Smooth muscle cell (in vitro differentiated cells): ENCODE data around the gene GDF2. TPM values are rescaled to one million over a fixed set of nuclear protein-coding genes. Genes with fewer than 3 reads are reported as not detected.

ENCODE experiments used
- DNase-seq: peaks from one replicate; lab custom pipeline; 2025; ENCODE audit not compliant: unreplicated experiment; lab: John Stamatoyannopoulos, UW
- H2AFZ ChIP-seq: fragments of 200-600 bp; sonication (generic); 2 replicates; pipeline ENCODE4 v1.6.0; 2016; ENCODE audit warnings: antibody characterized with exemption, low read depth, mild to moderate bottlenecking
- H3F3A ChIP-seq: fragments of 200-600 bp; sonication (generic); 2 replicates; pipeline ENCODE4 v1.6.0; 2017; ENCODE audit warnings: antibody characterized with exemption, low read depth
- H3K27ac ChIP-seq: fragments of 200-600 bp; sonication (generic); 2 replicates; pipeline ENCODE4 v1.5.1; 2016; ENCODE audit warnings: low read depth, mild to moderate bottlenecking
- H3K27me3 ChIP-seq: fragments of 200-600 bp; sonication (generic); 2 replicates; pipeline ENCODE4 v1.6.1; 2016; ENCODE audit warnings: low read depth, mild to moderate bottlenecking
- H3K36me3 ChIP-seq: fragments of 200-600 bp; sonication (generic); 2 replicates; pipeline ENCODE4 v1.5.1; 2016; ENCODE audit warnings: low read depth
- H3K4me1 ChIP-seq: fragments of 200-600 bp; sonication (generic); 2 replicates; pipeline ENCODE4 v1.5.1; 2016; ENCODE audit warnings: low read depth
- H3K4me2 ChIP-seq: fragments of 200-600 bp; sonication (generic); 2 replicates; pipeline ENCODE4 v1.6.0; 2016; ENCODE audit warnings: mild to moderate bottlenecking
- H3K4me3 ChIP-seq: fragments of 200-600 bp; sonication (generic); 2 replicates; pipeline ENCODE4 v1.5.1; 2016; ENCODE audit warnings: mild to moderate bottlenecking
- H3K79me2 ChIP-seq: fragments of 200-600 bp; sonication (generic); 2 replicates; pipeline ENCODE4 v1.6.0; 2016; ENCODE audit warnings: low read depth, mild to moderate bottlenecking
- H3K9ac ChIP-seq: fragments of 200-600 bp; sonication (generic); 2 replicates; pipeline ENCODE4 v1.6.0; 2016; ENCODE audit warnings: low read depth
- H3K9me3 ChIP-seq: fragments of 200-600 bp; sonication (generic); replicated peaks from 2 replicates; pipeline ENCODE4 v1.5.1; 2016; ENCODE audit warnings: low read depth
- H4K20me1 ChIP-seq: fragments of 200-600 bp; sonication (generic); 2 replicates; pipeline ENCODE4 v1.6.0; 2016; ENCODE audit warnings: low read depth
- WGBS: methylation state at CpG from one replicate; pipeline ENCODE4 v1.1.7; 2016; ENCODE audit warnings: low lambda C conversion rate; 5-methylcytosine and 5-hydroxymethylcytosine counted together
- polyA plus RNA-seq: library from polyadenylated mRNA; unstranded; fragments of >200 nt; fragmentation: Nextera tagmentation; extraction: Ambion mirVana; gene quantifications from 2 replicates; pipeline ENCODE4 v1.2.1, GENCODE V29; 2016
- total RNA-seq: library from RNA; depleted of rRNA; stranded (reverse); fragments of >200 nt; gene quantifications from 2 replicates; pipeline ENCODE4 v1.2.3, GENCODE V29; 2014
- TF ChIP-seq, protein P1 (sequence below): fragments of 200-600 bp; sonication (generic); IDR thresholded peaks from 2 replicates; pipeline ENCODE4 v1.5.1; 2017; ENCODE audit warnings: borderline replicate concordance, mild to moderate bottlenecking, antibody characterized with exemption; ENCODE audit not compliant: insufficient read depth, poor library complexity, severe bottlenecking

Gene GDF2
- total and polyA plus RNA-seq, 2 experiments from 2014 or later, result not detected

DNA sequence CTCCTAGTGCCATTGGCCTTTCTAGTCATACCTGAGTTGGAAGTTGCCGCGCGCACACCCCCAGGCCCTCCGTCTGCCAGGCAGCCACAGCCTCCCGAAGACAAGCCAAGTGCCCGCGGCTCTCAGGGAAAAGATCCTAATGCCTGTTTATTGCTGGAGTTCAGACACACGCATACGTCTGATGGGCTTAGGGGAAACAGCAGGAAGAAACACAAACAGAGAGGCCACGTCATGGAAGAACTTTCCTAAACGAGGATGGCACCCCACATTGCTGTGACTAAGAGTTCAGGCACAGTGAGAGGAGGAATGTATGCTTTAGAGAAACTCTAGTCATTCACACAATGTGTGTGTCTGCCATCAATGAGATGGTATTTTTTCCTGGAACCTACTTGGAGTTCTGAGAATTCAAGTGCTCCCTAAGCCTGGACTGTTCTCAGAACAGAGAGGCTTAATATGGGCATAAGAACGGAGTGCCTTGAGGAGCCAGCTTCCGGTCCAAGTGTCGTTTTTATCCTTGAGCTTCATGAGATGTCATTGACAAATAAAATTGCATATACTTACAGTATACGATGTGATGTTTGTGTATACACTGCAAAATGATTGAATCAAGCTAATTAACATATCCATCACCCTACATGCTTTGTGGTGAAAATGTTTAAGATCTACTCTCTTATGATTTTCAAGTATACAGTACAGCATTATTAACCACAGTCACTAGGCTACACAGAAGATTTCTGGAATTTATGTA, 14.3 kb downstream of the GDF2 start:
- Histone ChIP-seq H3K4me3 (no peak overlapping the region), H2AFZ (peak overlapping the region; percentile 9), H4K20me1 (no peaks in the 10 kb centered on the region), H3K27me3 (peaks cover 10% of the 10 kb centered on the region), H3K4me1 (no peaks in the 10 kb centered on the region), H3K9ac (no peak overlapping the region), H3K27ac (peak overlapping the region; percentile 15), H3K9me3 (no peaks in the 10 kb centered on the region), H3K4me2 (no peak overlapping the region), H3F3A (no peaks in the 10 kb centered on the region), H3K79me2 (no peaks in the 10 kb centered on the region), H3K36me3 (no peaks in the 10 kb centered on the region)
- no peak for DNase-seq
- TF ChIP-seq, protein P1, sequence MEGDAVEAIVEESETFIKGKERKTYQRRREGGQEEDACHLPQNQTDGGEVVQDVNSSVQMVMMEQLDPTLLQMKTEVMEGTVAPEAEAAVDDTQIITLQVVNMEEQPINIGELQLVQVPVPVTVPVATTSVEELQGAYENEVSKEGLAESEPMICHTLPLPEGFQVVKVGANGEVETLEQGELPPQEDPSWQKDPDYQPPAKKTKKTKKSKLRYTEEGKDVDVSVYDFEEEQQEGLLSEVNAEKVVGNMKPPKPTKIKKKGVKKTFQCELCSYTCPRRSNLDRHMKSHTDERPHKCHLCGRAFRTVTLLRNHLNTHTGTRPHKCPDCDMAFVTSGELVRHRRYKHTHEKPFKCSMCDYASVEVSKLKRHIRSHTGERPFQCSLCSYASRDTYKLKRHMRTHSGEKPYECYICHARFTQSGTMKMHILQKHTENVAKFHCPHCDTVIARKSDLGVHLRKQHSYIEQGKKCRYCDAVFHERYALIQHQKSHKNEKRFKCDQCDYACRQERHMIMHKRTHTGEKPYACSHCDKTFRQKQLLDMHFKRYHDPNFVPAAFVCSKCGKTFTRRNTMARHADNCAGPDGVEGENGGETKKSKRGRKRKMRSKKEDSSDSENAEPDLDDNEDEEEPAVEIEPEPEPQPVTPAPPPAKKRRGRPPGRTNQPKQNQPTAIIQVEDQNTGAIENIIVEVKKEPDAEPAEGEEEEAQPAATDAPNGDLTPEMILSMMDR, result no peak
- WGBS, result 77% methylated on average over 15 of the region's 15 CpGs

DNA sequence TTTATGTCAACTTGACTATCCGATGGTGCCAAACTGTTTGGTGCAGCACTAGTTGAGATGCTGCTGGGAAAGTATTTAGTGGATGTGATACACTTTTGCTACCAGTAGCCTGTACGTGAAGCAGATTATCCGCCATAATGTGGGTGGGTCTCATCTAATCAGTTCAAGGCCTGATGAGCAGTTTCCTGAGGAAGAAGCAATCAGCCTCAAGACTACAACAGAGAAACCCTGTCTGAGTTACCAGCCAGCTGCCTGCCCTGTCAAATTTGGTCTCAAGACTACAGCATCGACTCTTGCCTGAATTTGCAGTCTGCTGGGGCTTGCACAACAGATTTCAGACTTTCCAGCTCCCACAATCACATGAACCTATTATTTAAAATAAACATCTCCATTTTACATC, 15.1 kb downstream of the GDF2 start:
- DNase-seq, result no peak

DNA sequence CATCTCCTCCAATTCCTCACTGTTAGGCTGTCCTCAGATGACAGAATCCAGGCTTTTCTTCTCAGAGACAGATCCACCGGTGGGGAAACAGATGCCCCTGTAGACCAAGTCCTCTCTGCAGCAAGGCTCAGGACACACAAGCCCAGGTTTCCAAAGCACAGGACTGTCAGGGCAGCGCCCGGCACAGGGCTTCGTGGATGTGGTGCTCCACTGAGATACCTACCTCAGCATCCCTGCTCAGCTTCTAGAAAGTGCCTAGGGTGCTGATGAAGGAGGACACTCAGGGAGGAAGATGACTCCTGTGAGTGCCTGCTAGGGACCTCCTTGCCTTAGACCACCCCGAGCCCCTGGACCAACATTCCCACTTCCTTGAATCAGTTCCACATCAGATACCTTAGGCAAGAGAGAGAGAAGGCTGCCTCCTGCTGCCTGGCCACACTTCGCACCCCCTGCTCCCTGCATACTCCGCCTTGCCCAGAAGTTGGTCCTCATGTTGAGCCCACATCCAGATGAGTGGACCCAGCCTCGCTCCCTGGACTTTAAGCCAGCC, 17.0 kb downstream of the GDF2 start:
- no peak for DNase-seq
- H3K27me3 ChIP-seq, result peaks cover 4% of the 10 kb centered on the region
- WGBS, result 80% methylated on average over 8 of the region's 8 CpGs

More for the DNA sequence above, 15.1 kb downstream of the GDF2 start:
- Histone ChIP-seq H3K27ac (no peak overlapping the region), H4K20me1 (no peaks in the 10 kb centered on the region), H3K9ac (no peak overlapping the region), H3K4me1 (no peaks in the 10 kb centered on the region), H2AFZ (peak overlapping the region; percentile 9), H3K27me3 (peaks cover 10% of the 10 kb centered on the region), H3K4me2 (no peak overlapping the region), H3K4me3 (no peak overlapping the region), H3K9me3 (no peaks in the 10 kb centered on the region), H3K36me3 (no peaks in the 10 kb centered on the region), H3K79me2 (no peaks in the 10 kb centered on the region), H3F3A (no peaks in the 10 kb centered on the region)
- WGBS, result 72% methylated on average over 4 of the region's 4 CpGs
- TF ChIP-seq, protein P1, result no peak

More for the DNA sequence above, 17.0 kb downstream of the GDF2 start:
- TF ChIP-seq, protein P1, result no peak
- H3K27ac ChIP-seq, result no peak overlapping the region
- no peak overlapping the region for H2AFZ ChIP-seq
- no peak overlapping the region for H3K4me3 ChIP-seq
- no peak overlapping the region for H3K9ac ChIP-seq
- H4K20me1 ChIP-seq, result no peaks in the 10 kb centered on the region
- no peaks in the 10 kb centered on the region for H3K9me3 ChIP-seq
- H3K36me3 ChIP-seq, result no peaks in the 10 kb centered on the region
- H3K79me2 ChIP-seq, result no peaks in the 10 kb centered on the region
- no peaks in the 10 kb centered on the region for H3F3A ChIP-seq
- H3K4me2 ChIP-seq, result no peak overlapping the region
- H3K4me1 ChIP-seq, result no peaks in the 10 kb centered on the region
